OCI-LY7 (cell line): ENCODE measurements around the gene PPP2R1A.

ENCODE experiments used
- EZH2phosphoT487 ChIP-seq: fragments of 200-600 bp; sonication (generic); IDR thresholded peaks from 2 replicates; pipeline ENCODE4 v1.6.1; 2018; ENCODE audit warnings: low read depth, borderline replicate concordance, mild to moderate bottlenecking, mixed run types, antibody characterized with exemption, low read length, moderate library complexity, mixed read lengths
- TF ChIP-seq, protein P1 (sequence below): fragments of 200-600 bp; sonication (generic); conservative IDR thresholded peaks from 2 replicates; pipeline ENCODE4 v1.5.1; 2014; ENCODE audit warnings: mild to moderate bottlenecking, antibody characterized with exemption, low read length, moderate library complexity, mixed read lengths

DNA sequence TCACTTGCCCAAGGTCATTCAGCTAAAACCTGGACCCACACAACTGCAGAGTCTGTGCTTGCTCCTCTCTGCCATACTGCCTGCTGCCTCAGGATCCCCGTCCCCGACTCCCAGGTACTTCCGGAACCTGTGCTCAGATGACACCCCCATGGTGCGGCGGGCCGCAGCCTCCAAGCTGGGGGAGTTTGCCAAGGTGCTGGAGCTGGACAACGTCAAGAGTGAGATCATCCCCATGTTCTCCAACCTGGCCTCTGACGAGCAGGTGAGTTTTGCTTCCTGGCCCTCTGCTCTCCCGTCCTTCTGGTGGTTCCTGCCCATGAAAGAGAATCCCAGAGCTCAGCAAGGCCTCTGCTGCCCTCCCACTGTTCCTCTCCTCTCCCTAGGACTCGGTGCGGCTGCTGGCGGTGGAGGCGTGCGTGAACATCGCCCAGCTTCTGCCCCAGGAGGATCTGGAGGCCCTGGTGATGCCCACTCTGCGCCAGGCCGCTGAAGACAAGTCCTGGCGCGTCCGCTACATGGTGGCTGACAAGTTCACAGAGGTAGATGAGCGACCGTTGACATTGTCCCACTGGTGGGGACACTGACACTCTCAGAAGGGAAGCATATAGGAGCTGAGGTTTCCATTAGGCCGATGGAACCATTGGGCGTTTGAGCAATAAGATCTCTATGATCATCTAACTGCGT, 22.9 kb downstream of the PPP2R1A start:
- TF ChIP-seq, protein P1, sequence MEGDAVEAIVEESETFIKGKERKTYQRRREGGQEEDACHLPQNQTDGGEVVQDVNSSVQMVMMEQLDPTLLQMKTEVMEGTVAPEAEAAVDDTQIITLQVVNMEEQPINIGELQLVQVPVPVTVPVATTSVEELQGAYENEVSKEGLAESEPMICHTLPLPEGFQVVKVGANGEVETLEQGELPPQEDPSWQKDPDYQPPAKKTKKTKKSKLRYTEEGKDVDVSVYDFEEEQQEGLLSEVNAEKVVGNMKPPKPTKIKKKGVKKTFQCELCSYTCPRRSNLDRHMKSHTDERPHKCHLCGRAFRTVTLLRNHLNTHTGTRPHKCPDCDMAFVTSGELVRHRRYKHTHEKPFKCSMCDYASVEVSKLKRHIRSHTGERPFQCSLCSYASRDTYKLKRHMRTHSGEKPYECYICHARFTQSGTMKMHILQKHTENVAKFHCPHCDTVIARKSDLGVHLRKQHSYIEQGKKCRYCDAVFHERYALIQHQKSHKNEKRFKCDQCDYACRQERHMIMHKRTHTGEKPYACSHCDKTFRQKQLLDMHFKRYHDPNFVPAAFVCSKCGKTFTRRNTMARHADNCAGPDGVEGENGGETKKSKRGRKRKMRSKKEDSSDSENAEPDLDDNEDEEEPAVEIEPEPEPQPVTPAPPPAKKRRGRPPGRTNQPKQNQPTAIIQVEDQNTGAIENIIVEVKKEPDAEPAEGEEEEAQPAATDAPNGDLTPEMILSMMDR, result no peak
- TF ChIP-seq EZH2phosphoT487, result no peak
